ENCODE measurements around the gene NKX6-1. TPM values are rescaled to one million over a fixed set of nuclear protein-coding genes. Genes with fewer than 3 reads are reported as not detected.

NKX6-1 gene
- total RNA-seq, 1 experiment from 2014 or later, result 0.09 TPM

- no peak overlapping the region for H4K8ac ChIP-seq (replicated peaks; ENCODE audit: insufficient read length, low read depth, low read length)
- peaks cover 3% of the 10 kb centered on the region for H4K20me1 ChIP-seq (ENCODE audit: control insufficient read depth, insufficient read depth, insufficient read length)
- no peak overlapping the region for H2AK5ac ChIP-seq (ENCODE audit: insufficient read length, low read length)
- H3K4me1 ChIP-seq (ENCODE audit: insufficient read depth, low read length), result no peaks in the 10 kb centered on the region; the same call in 1 of the 2 replicates
- no peaks in the 10 kb centered on the region for H3K79me1 ChIP-seq (ENCODE audit: insufficient read depth, low read depth, low read length, poor library complexity, severe bottlenecking)
- no peak overlapping the region for H2BK5ac ChIP-seq (ENCODE audit: insufficient read length, low read length)
- H2BK15ac ChIP-seq (ENCODE audit: low read depth, low read length), result no peak overlapping the region
- H3K4me1 Mint-ChIP-seq, result peaks cover 53 to 70% of the 10 kb centered on the region in 2 experiments
- H2BK12ac ChIP-seq (ENCODE audit: insufficient read length, low read depth, low read length), result no peak overlapping the region
- H3K14ac ChIP-seq (ENCODE audit: insufficient read depth, low read length), result no peak overlapping the region
- no peak overlapping the region for H4K5ac ChIP-seq (ENCODE audit: insufficient read length, low read depth, low read length)
- no peak overlapping the region; a peak in 1 of 7 replicates for H3K27ac Mint-ChIP-seq
- no peak overlapping the region for H2BK20ac ChIP-seq (ENCODE audit: low read depth, low read length, poor library complexity, severe bottlenecking)
- TF ChIP-seq CTCF (conservative IDR thresholded peaks at IDR 0.05), result no peak
- peaks cover 16% of the 10 kb centered on the region for H3K23me2 ChIP-seq (ENCODE audit: insufficient read length, low read depth, low read length, poor library complexity, severe bottlenecking)
- no peak overlapping the region for H3T11ph ChIP-seq (ENCODE audit: low read length)
- H3K9ac ChIP-seq (ENCODE audit: extremely low read depth, insufficient read length, low read length), result no peak overlapping the region
- H2BK120ac ChIP-seq (ENCODE audit: low read depth, low read length, poor library complexity, severe bottlenecking), result no peak overlapping the region
- no peak overlapping the region for H3K27ac ChIP-seq (ENCODE audit: insufficient read length, low read depth, low read length)
- H3K79me2 ChIP-seq (ENCODE audit: insufficient read depth, low read length), result no peaks in the 10 kb centered on the region
- no peak overlapping the region for H3K23ac ChIP-seq (ENCODE audit: insufficient read length, low read depth, low read length)
- no CpG with 5 or more reads among the region's 11 CpGs for WGBS (ENCODE audit: extremely low coverage, insufficient read length, low lambda C conversion rate)
- H3K9me3 ChIP-seq (ENCODE audit: control insufficient read depth, low read depth, low read length), result no peaks in the 10 kb centered on the region
- peaks cover 0 to 3% of the 10 kb centered on the region in 2 experiments; a peak in 1 of 5 replicates for H3K9me3 Mint-ChIP-seq
- peak overlapping the region; percentile 47 for H3K4me2 ChIP-seq (ENCODE audit: insufficient read depth, insufficient read length, low read length)
- H3K27me3 Mint-ChIP-seq (ENCODE audit: low read depth), result peaks cover 98% of the 10 kb centered on the region
- no peak overlapping the region for H3K4ac ChIP-seq (ENCODE audit: low read depth, low read length)
- H3K56ac ChIP-seq (ENCODE audit: insufficient read length, low read depth, low read length), result no peak overlapping the region
- H2AFZ ChIP-seq (ENCODE audit: low read length), result no peak overlapping the region
- H3K18ac ChIP-seq (ENCODE audit: insufficient read length, low read depth, low read length), result no peak overlapping the region
- no peaks in the 10 kb centered on the region; a peak in 1 of 7 replicates for H3K36me3 Mint-ChIP-seq (ENCODE audit: insufficient read depth in 1 of 3, low read depth in 3 of 3)
- H4K91ac ChIP-seq (ENCODE audit: insufficient read length, low read depth, low read length), result no peak overlapping the region
- DNase-seq, result no peak
- peak overlapping the region; percentile 59 to 83 for H3K4me3 Mint-ChIP-seq
- H3K27me3 ChIP-seq (ENCODE audit: insufficient read depth, low read length), result peaks cover 82% of the 10 kb centered on the region
Measured at GRCh38 chr4:84499624-84499982, 511 bp upstream of the NKX6-1 start.
